GM23248 (cell line): Measurements from ENCODE around the gene PI4K2B.

Experiments used
- EZH2 ChIP-seq: fragments of 200-600 bp; sonication (generic); IDR thresholded peaks from 2 replicates; pipeline ENCODE4 v1.6.1; 2018; ENCODE audit warnings: antibody characterized with exemption, mild to moderate bottlenecking; ENCODE audit not compliant: insufficient read depth, poor library complexity, severe bottlenecking
- EZH2phosphoT487 ChIP-seq: fragments of 200-600 bp; sonication (generic); IDR thresholded peaks from 2 replicates; pipeline ENCODE4 v1.6.1; 2018; ENCODE audit warnings: antibody characterized with exemption, moderate library complexity, mild to moderate bottlenecking, low read depth; ENCODE audit not compliant: insufficient read depth

DNA sequence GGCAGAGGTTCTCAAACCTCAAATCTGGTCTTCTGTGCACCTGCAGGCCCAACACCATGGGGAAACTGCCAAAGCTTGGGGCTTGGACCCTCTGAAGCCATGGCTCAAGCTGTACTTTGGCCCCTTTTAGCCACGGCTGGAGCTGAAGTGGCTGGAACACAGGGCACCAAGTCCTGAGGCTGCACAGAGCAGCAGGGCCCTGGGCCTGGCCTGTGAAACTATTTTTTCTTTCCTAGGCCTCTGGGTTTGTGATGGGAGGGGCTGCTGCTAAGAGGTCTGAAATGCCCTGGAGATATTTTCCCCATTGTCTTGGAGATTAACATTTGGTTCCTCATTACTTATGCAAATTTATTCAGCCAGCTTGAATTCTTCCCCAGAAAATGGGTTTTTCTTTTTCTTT is 18.3 kb upstream of the PI4K2B start:
- TF ChIP-seq EZH2, result no peak
- TF ChIP-seq EZH2phosphoT487, result no peak
